ENCODE results near the gene NSUN6.

DNA sequence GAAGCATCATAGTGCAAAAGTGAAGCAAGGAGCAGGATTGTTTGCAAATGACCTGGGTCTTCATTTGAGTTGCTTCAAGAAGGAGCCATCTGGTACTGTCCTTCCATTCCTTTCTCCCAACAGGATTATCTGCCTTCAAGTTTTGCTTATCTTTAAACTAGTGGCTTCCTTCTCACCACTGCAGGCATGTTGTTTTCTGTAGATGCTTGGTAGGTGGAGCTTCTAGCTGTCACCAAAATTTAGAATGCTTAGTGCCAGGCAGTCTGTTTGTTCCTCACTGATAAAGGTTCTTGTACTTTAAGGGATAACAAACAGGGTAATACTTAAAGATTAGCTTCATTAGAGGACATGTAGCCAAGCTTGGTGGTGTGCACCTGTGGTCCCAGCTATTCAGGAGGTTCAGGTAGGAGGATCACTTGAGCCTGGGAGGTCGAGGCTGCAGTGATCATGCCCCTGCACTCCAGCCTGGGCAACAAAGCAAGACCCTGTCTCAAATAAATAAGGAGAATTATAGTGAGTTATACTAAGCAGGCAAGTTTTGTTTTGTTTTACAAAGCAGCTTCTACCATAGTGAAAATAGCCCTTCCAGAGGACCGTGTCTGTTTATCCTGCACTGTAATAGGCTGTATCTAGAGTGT, 13.6 kb upstream of the NSUN6 start:
- TF ChIP-seq EZH2 (IDR thresholded peaks at IDR 0.05) (no peak), POLR2AphosphoS5 (IDR thresholded peaks at IDR 0.05; ENCODE audit: borderline replicate concordance, low read depth, low read length) (no peak)
